GM12878 (cell line): ENCODE data around the gene IFT22. TPM values are rescaled to one million over a fixed set of nuclear protein-coding genes. Genes with fewer than 3 reads are reported as not detected.

Experiments
- ATAC-seq: fragments of 200-7000 bp; cut with Tn5 transposase; 3 replicates; pipeline ENCODE4 v1.9.1; 2020; ENCODE audit warnings: mild to moderate bottlenecking, moderate library complexity
- BruUV-seq: library from RNA; stranded (reverse); fragments of 400-500 nt; replicated peaks from 2 replicates; lab custom pipeline; 2021; lab: Mats Ljungman, UMichigan
- CTCF ChIA-PET: fragments of 300-600 bp; sonication (Branson Sonifier 250); formaldehyde crosslinking; extraction: SDS; loops from one replicate; lab custom pipeline; 2021; ENCODE audit warnings: inconsistent platforms; lab: Yijun Ruan, JAX
- POLR2A ChIA-PET: fragments of 350-600 bp; formaldehyde crosslinking; extraction: SDS; loops from one replicate; lab custom pipeline; 2021; ENCODE audit warnings: inconsistent platforms; lab: Charles Lee
- RAD21 ChIA-PET: fragments of 300-600 bp; sonication (Branson Sonifier 250); formaldehyde crosslinking; loops from one replicate; lab custom pipeline; 2023; ENCODE audit warnings: antibody characterized with exemption; ENCODE audit not compliant: unreplicated experiment; lab: Charles Lee
- SMC1A ChIA-PET: fragments of 300-600 bp; sonication (Branson Sonifier 250); formaldehyde crosslinking; loops from one replicate; lab custom pipeline; 2023; ENCODE audit not compliant: unreplicated experiment, uncharacterized antibody; lab: Charles Lee
- DNase-seq: peaks from one replicate; pipeline ENCODE4 v3.0.0-alpha.2; 2011; ENCODE audit warnings: low read depth, low spot score
- FAIRE-seq: peaks from 3 replicates; lab custom pipeline; 2011; peaks lifted over from hg19 to GRCh38; lab: Jason Lieb, UNC
- H2AFZ ChIP-seq: 2 replicates; pipeline ENCODE4 v1.6.0; 2011; ENCODE audit warnings: low read depth, low read length, control low read depth; ENCODE audit not compliant: control insufficient read depth
- H3K27ac ChIP-seq: 2 replicates; pipeline ENCODE4 v1.5.1; 2011; ENCODE audit warnings: control low read depth; ENCODE audit not compliant: control insufficient read depth, insufficient read depth
- H3K27me3 ChIP-seq, 2 experiments: replicated peaks in 1 of 2; 2 replicates each; pipeline versions ENCODE4 v1.6.0 to v1.6.1; 2011; ENCODE audit warnings: low read length in 1 of 2; ENCODE audit not compliant: control insufficient read depth in 2 of 2, insufficient read depth in 2 of 2
- H3K36me3 ChIP-seq, 2 experiments: 2 replicates each; pipeline ENCODE4 v1.5.1; 2011; ENCODE audit warnings: low read length in 1 of 2; ENCODE audit not compliant: control insufficient read depth in 2 of 2, insufficient read depth in 2 of 2
- H3K4me1 ChIP-seq: 2 replicates; pipeline ENCODE4 v1.6.1; 2011; ENCODE audit warnings: mild to moderate bottlenecking, low read length, moderate library complexity, mixed read lengths; ENCODE audit not compliant: control insufficient read depth, insufficient read depth
- H3K4me2 ChIP-seq: 2 replicates; pipeline ENCODE4 v1.6.0; 2011; ENCODE audit warnings: control low read depth; ENCODE audit not compliant: control insufficient read depth, insufficient read depth
- H3K4me3 ChIP-seq: fragments of 200-600 bp; sonication (generic); 2 replicates; pipeline ENCODE4 v1.5.1; 2016
- H3K79me2 ChIP-seq: 2 replicates; pipeline ENCODE4 v1.6.0; 2011; ENCODE audit warnings: low read length; ENCODE audit not compliant: control insufficient read depth, insufficient read depth
- H3K9ac ChIP-seq: 2 replicates; pipeline ENCODE4 v1.8.0; 2011; ENCODE audit warnings: low read length, control low read depth, mixed read lengths; ENCODE audit not compliant: control insufficient read depth, insufficient read depth
- H3K9me3 ChIP-seq: replicated peaks from 3 replicates; pipeline ENCODE4 v1.5.1; 2011; ENCODE audit warnings: mild to moderate bottlenecking, low read length; ENCODE audit not compliant: control insufficient read depth, insufficient read depth
- H4K20me1 ChIP-seq: 2 replicates; pipeline ENCODE4 v1.6.0; 2011; ENCODE audit not compliant: control insufficient read depth, insufficient read depth
- CEBPZ ChIP-seq: fragments of 150-350 bp; IDR thresholded peaks from 2 replicates; pipeline ENCODE4 v1.6.1; 2016; ENCODE audit warnings: low read depth, low read length
- DPF2 ChIP-seq: fragments of 450-650 bp; IDR thresholded peaks from 2 replicates; pipeline ENCODE4 v1.6.1; 2017; ENCODE audit warnings: mild to moderate bottlenecking
- KDM1A ChIP-seq: fragments of 200-600 bp; sonication (generic); IDR thresholded peaks from 2 replicates; pipeline ENCODE4 v1.6.1; 2016; ENCODE audit warnings: borderline replicate concordance
- MTA2 ChIP-seq: fragments of 450-650 bp; IDR thresholded peaks from 2 replicates; pipeline ENCODE4 v1.6.1; 2016; ENCODE audit warnings: low read depth, mild to moderate bottlenecking, moderate library complexity
- PAX5 ChIP-seq: IDR thresholded peaks from 2 replicates; pipeline ENCODE4 v1.6.1; 2011; ENCODE audit warnings: low read depth, low read length, borderline replicate concordance
- RUNX3 ChIP-seq: IDR thresholded peaks from 2 replicates; pipeline ENCODE4 v1.6.1; 2012; ENCODE audit warnings: low read length, inconsistent platforms
- SUPT20H ChIP-seq: IDR thresholded peaks from 2 replicates; pipeline ENCODE4 v1.6.1; 2011; ENCODE audit warnings: low read depth, mild to moderate bottlenecking, low read length, moderate library complexity, borderline replicate concordance; ENCODE audit not compliant: control insufficient read depth
- TBL1XR1 ChIP-seq: IDR thresholded peaks from 2 replicates; pipeline ENCODE4 v1.6.1; 2012; ENCODE audit warnings: low read depth, low read length, improper control_type of control experiment
- YY1 ChIP-seq: IDR thresholded peaks from 2 replicates; pipeline ENCODE4 v1.6.1; 2011; ENCODE audit warnings: low read depth, mild to moderate bottlenecking, low read length
- ZBTB40 ChIP-seq: fragments of 450-650 bp; IDR thresholded peaks from 2 replicates; pipeline ENCODE4 v1.6.1; 2016; ENCODE audit warnings: mild to moderate bottlenecking, moderate library complexity, borderline replicate concordance
- ZNF217 ChIP-seq: fragments of 450-650 bp; IDR thresholded peaks from 2 replicates; pipeline ENCODE4 v1.6.1; 2017; ENCODE audit warnings: antibody characterized with exemption, mild to moderate bottlenecking
- WGBS: methylation state at CpG from one replicate; pipeline ENCODE4 v1.1.6; 2016; ENCODE audit warnings: low lambda C conversion rate; ENCODE audit not compliant: insufficient replicate concordance, insufficient coverage; ENCODE audit errors: missing lambda C conversion rate; 5-methylcytosine and 5-hydroxymethylcytosine counted together
- in situ Hi-C: fragments of 300-500 bp; cut with MboI; formaldehyde crosslinking; loops from 9 replicates; pipeline ENCODE4 v1.14.3; 2018; ENCODE audit warnings: mixed read lengths
- intact Hi-C: fragments of 100-400 bp; cut with micrococcal nuclease; formaldehyde crosslinking; loops from one replicate; pipeline ENCODE4 v1.14.2; 2022; ENCODE audit not compliant: unreplicated experiment
- polyA plus RNA-seq, 11 experiments: library from polyadenylated mRNA; depleted of rRNA in 4 of 11; unstranded in 6 of 11; stranded (reverse) in 5 of 11; fragments of >200 nt; fragmentation: Nextera tagmentation in 4 of 11; fragmentation: Illumina TruSeq in 1 of 11; extraction: Ambion mirVana in 4 of 11; extraction: Trizol in 1 of 11; gene quantifications; 1 replicate in 1 of 11; 2 replicates in 10 of 11; pipeline versions ENCODE4 v1.2.1 to v1.2.3, GENCODE V29; 2011 to 2016; ENCODE audit warnings: inconsistent platforms in 2 of 11, missing spikeins in 2 of 11, low read depth in 1 of 11
- total RNA-seq, 4 experiments: library from RNA; depleted of rRNA in 3 of 4; stranded (reverse); fragments of >200 nt in 3 of 4; fragmentation: Illumina TruSeq in 1 of 4; extraction: Trizol in 1 of 4; gene quantifications; 2 replicates each; pipeline versions ENCODE4 v1.2.1 to v1.2.3, GENCODE V29; 2013 to 2021

Gene IFT22
- total and polyA plus RNA-seq, 10 of the 15 experiments (the other 5 are each of a cell fraction or from before 2014, with no cell fraction given) = 10.1 to 25.7 (median 19.0) TPM

- in situ Hi-C loops (no loop called here), intact Hi-C loops (no loop called here)
- Histone ChIP-seq H4K20me1 (no peaks in the 10 kb centered on the region), H3K4me2 (no peak overlapping the region), H3K9ac (no peak overlapping the region), H3K79me2 (no peaks in the 10 kb centered on the region), H3K27me3 (no peaks in the 10 kb centered on the region), H3K27ac (no peak overlapping the region), H3K9me3 (no peaks in the 10 kb centered on the region), H3K4me3 (no peak overlapping the region), H3K36me3 (no peaks in the 10 kb centered on the region), H2AFZ (no peak overlapping the region), H3K4me1 (no peaks in the 10 kb centered on the region)
- TF ChIP-seq PAX5 (no peak), MTA2 (no peak), TBL1XR1 (no peak), YY1 (no peak), ZBTB40 (no peak), DPF2 (no peak), RUNX3 (no peak), CEBPZ (no peak), SUPT20H (no peak), ZNF217 (no peak), KDM1A (no peak)
- SMC1A ChIA-PET = no interaction called here
- DNase-seq (no peak), FAIRE-seq (no peak), ATAC-seq (no peak)
- 70% methylated on average over 21 of the region's 21 CpGs for WGBS
- POLR2A ChIA-PET = no interaction called here
- CTCF ChIA-PET = interaction anchor here (0.6 to 2.3 kb wide), 2 partner anchors 13 kb away, joined by 3 to 6 read pairs; no protein-coding TSS in a partner anchor
- BruUV-seq = no TSS peak
- RAD21 ChIA-PET = no interaction called here
Observed at GRCh38 chr7:101269664-101270063, 51.9 kb downstream of the IFT22 start.
